A673 (cell line): ENCODE data around the gene PAK1.

Source experiments
- CTCF ChIP-seq: fragments of 300-800, 200-600 bp; sonication (generic); conservative IDR thresholded peaks from 2 replicates; pipeline ENCODE4 v1.5.1; 2017; ENCODE audit warnings: low read depth, mild to moderate bottlenecking, antibody characterized with exemption, low read length, moderate library complexity, mixed read lengths
- EZH2 ChIP-seq: fragments of 200-600 bp; sonication (generic); IDR thresholded peaks from 2 replicates; pipeline ENCODE4 v1.6.1; 2017; ENCODE audit warnings: borderline replicate concordance, low read depth, mild to moderate bottlenecking, mixed read lengths, antibody characterized with exemption, low read length; ENCODE audit not compliant: poor library complexity, severe bottlenecking

DNA sequence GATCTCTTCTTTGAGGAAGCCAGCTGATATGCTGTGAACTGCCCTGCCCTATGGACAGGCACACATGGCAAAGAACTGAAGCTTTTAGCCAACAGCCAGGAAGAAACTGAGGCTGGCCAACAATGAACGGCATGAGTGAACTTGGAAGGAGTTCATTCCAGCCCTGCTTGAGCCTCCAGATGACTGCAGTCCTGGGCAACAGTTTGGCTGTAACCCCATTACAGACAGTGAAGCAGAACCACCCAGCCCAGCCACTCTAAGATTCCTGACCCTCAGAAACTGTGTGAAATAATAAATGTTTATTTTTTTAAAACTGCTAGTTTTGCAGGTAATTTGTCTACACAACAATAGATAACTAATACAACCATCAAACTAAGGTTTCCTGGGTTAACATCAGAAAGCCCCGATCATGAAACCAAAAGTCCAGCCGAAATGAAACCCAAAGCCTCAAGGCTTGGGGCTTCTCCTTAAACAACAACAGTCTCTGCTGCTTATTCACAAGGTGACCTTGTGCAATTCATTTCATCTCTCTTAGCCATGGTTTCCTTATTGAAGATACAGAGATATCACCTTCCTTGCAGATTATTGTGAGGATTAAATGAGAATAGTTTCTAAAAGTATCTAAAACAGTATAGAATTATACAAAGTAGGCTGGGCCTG, 31.4 kb downstream of the PAK1 start:
- TF ChIP-seq EZH2 (no peak), CTCF (no peak)
